ENCODE data around the gene SMIM21. TPM values are rescaled to one million over a fixed set of nuclear protein-coding genes. Genes with fewer than 3 reads are reported as not detected.

Gene SMIM21
- polyA plus RNA-seq, 3 donors from 2014 or later, result not detected

DNA sequence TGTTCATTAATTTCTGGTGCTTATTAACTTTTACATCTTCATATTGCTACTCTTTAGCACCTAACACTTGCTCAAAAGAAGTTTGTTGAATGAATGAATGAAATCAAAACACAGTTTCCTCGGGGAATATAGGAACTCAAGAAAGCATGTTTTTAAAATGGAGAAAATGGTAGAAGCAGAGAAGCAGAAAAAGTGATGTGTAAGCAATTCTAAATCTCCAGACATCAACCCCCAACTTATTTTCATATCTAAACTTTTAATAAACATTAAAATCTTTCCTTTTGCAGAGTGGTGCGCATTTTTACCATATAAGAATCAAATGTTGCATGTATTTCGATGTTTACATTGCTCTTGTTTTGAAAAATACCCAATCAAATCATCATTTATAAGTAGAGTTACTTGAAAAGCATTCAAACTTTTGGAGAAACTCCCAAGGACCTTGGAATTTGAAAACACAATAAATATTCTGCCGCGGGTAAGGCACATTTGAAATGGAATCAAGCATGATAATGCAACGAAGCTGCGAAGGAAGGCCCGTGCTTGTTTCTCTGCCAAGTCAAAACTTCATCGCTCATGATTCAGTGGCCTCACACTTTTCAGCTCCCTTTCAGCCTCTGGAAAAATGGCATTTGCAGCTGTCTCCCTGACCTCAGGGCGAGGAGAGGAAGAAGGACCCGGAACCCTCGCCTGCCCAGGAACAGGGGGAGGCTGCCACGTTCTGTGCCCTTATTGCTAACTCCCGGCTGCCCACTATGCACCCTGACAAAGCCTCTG lies 26.7 kb upstream of the SMIM21 start:
- Mint-ChIP-seq H3K4me3 (no peak overlapping the region), H3K27ac (no peak overlapping the region), H3K27me3 (ENCODE audit: low read depth in 3 of 3) (peaks cover 12 to 21% (median 17%) of the 10 kb centered on the region in 3 donors), H3K9me3 (peaks cover 0 to 4% (median 1%) of the 10 kb centered on the region in 6 donors), H3K36me3 (peaks cover 0 to 9% (median 3%) of the 10 kb centered on the region in 3 donors), H3K4me1 (peaks cover 11 to 13% of the 10 kb centered on the region in 2 donors)
- DNase-seq, result no peak

GRCh38 chr18:75450906-75451305 lies 23.4 kb upstream of the SMIM21 start:
- Mint-ChIP-seq H3K4me1 (peaks cover 4 to 7% of the 10 kb centered on the region in 2 donors), H3K27ac (no peak overlapping the region), H3K36me3 (peaks cover 0 to 5% (median 4%) of the 10 kb centered on the region in 3 donors), H3K9me3 (peaks cover 0 to 5% (median 0%) of the 10 kb centered on the region in 6 donors), H3K4me3 (no peak overlapping the region), H3K27me3 (ENCODE audit: low read depth in 3 of 3) (peaks cover 7 to 17% (median 10%) of the 10 kb centered on the region in 3 donors)
- no peak for DNase-seq

GRCh38 chr18:75441896-75442295 lies 14.4 kb upstream of the SMIM21 start:
- Mint-ChIP-seq H3K9me3 (peaks cover 0 to 1% (median 0%) of the 10 kb centered on the region in 6 donors), H3K4me3 (no peak overlapping the region), H3K4me1 (peaks cover 3 to 6% of the 10 kb centered on the region in 2 donors), H3K27ac (no peak overlapping the region), H3K27me3 (ENCODE audit: low read depth in 3 of 3) (peaks cover 4 to 7% (median 6%) of the 10 kb centered on the region in 3 donors), H3K36me3 (no peaks in the 10 kb centered on the region)
- no peak for DNase-seq

- Mint-ChIP-seq H3K27me3 (ENCODE audit: low read depth in 3 of 3) (peaks cover 0 to 7% (median 6%) of the 10 kb centered on the region in 3 donors), H3K4me1 (peaks cover 3 to 6% of the 10 kb centered on the region in 2 donors), H3K9me3 (no peaks in the 10 kb centered on the region), H3K27ac (no peak overlapping the region), H3K4me3 (no peak overlapping the region), H3K36me3 (no peaks in the 10 kb centered on the region)
- DNase-seq, result no peak
These were observed 11.8 kb upstream of the SMIM21 start for GRCh38 chr18:75439348-75439747.

DNA sequence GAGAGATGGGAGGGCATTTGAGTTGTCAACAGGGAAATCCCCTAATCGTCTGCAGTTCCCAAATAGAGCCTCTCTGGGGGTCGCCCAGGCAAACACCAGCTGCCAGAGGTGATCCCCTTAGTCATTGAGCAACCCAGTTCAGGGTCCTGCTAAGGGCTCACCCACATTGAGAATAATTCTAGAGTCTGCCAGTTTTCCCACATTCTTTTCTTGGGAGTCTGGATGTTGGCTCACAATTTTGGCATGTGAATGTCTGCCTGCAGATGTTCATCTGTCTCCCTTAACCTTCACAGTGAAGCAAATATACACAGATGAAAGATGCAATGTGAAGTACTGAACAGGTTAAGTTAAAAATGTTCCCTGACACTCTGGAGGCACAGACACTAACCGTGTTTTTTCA lies 11.4 kb upstream of the SMIM21 start:
- no peak overlapping the region for H3K27ac Mint-ChIP-seq
- no peak overlapping the region for H3K4me3 Mint-ChIP-seq
- no peaks in the 10 kb centered on the region for H3K36me3 Mint-ChIP-seq
- H3K9me3 Mint-ChIP-seq, result no peaks in the 10 kb centered on the region
- peaks cover 0 to 9% (median 6%) of the 10 kb centered on the region in 3 donors for H3K27me3 Mint-ChIP-seq (ENCODE audit: low read depth in 3 of 3)
- H3K4me1 Mint-ChIP-seq, result peaks cover 1 to 2% of the 10 kb centered on the region in 2 donors
- no peak for DNase-seq

DNA sequence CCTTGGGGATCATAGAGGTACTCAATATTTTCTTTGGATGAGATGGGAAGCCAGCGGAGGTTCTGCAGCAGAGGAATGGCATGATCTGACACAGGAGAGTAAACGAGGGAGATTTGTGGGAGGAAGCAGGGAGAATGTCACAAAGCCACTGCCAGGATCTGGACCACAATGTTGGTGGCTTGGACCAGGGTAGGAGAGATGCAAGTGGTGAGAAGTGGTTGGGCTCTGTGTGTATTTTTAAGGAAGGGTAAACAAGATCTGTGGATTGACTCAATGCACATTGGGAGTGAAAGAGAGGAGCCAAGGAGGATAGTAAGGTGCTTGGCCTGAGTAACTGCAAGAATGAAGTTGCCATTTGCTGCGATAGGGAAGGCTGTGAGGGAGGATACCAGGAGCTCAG lies 10.5 kb upstream of the SMIM21 start:
- Mint-ChIP-seq H3K9me3 (no peaks in the 10 kb centered on the region), H3K27ac (no peak overlapping the region), H3K36me3 (no peaks in the 10 kb centered on the region), H3K4me1 (no peaks in the 10 kb centered on the region), H3K27me3 (ENCODE audit: low read depth in 3 of 3) (peaks cover 0 to 10% (median 6%) of the 10 kb centered on the region in 3 donors), H3K4me3 (no peak overlapping the region)
- no peak for DNase-seq

- Mint-ChIP-seq H3K4me3 (no peak overlapping the region), H3K36me3 (no peaks in the 10 kb centered on the region), H3K9me3 (peaks cover 0 to 2% (median 0%) of the 10 kb centered on the region in 6 donors), H3K4me1 (no peaks in the 10 kb centered on the region), H3K27me3 (ENCODE audit: low read depth in 3 of 3) (peaks cover 3 to 12% (median 7%) of the 10 kb centered on the region in 3 donors), H3K27ac (no peak overlapping the region)
- DNase-seq, result no peak
These were observed 5.6 kb upstream of the SMIM21 start for GRCh38 chr18:75433098-75433497.

DNA sequence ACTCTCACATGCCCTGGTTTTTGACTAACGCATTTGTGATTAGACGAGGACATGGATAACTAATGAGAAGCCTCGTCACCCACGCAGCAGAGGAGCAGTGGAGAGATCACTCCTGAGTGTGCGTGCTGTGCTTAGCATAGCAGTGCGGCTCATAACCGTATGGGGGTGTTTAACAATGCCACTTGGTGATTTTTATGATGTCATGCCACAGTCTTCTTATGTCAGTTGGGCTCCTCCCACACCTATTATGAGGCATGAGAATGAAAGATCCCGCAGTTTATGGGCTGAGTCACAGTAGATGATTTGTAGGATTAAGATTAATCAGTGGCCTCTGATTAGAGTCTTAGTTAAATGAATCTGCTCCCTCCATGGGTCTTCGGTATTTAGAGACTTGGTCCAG lies 2.5 kb upstream of the SMIM21 start:
- DNase-seq, result no peak
- H3K9me3 Mint-ChIP-seq, result peaks cover 0 to 2% (median 0%) of the 10 kb centered on the region in 6 donors
- no peaks in the 10 kb centered on the region for H3K36me3 Mint-ChIP-seq
- H3K27me3 Mint-ChIP-seq (ENCODE audit: low read depth in 3 of 3), result peaks cover 5 to 12% (median 7%) of the 10 kb centered on the region in 3 donors
- H3K4me3 Mint-ChIP-seq, result no peak overlapping the region
- no peak overlapping the region for H3K27ac Mint-ChIP-seq
- no peaks in the 10 kb centered on the region for H3K4me1 Mint-ChIP-seq

DNA sequence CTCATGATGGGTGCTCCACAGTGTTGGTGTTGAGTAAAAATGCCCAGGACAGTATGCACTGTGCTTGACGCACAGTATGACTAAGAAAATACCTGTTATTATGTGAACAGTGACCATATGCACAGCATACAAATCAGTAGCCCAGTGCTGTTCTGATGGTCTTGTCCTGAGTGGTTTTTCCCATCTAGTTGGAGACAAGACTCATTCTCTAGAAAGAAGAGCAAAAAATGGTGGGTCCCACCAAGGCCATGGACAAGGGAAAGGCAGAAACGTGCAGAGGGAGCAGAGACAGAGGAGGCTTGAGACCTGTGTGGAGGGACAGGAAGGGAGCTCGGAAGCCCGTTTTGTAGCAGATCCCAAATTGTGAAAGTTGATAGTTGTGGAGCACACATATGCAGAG lies 987 bp upstream of the SMIM21 start:
- DNase-seq, result no peak
- Mint-ChIP-seq H3K4me1 (no peaks in the 10 kb centered on the region), H3K4me3 (no peak overlapping the region)

DNA sequence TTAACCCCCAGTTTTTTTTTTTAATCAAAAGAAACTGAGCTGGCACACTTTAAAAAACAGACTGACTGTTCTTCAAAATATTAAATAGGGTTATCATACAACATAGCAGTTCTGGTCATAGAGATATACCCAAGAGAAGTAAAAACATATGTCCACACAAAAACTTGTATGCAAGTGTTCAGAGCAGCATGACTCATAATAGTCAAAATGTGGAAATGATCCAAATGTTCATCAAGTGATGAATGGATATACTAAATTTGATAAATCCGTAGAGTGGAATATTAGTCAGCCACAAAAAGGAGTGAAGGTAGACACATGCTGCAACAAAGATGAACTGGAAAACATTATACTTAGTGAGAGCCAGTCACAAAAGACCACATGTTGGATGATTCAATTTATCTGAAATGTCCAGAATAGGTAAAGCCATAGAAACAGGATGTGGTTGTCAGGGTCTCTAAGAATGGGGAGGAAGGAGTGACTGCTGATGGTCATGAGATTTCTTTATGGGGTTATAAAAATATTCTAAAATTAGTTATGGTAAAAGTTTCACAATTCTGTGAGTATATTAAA lies 5.1 kb downstream of the SMIM21 start:
- Mint-ChIP-seq H3K9me3 (peaks cover 0 to 9% (median 0%) of the 10 kb centered on the region in 6 donors), H3K27me3 (ENCODE audit: low read depth in 3 of 3) (peaks cover 0 to 5% (median 2%) of the 10 kb centered on the region in 3 donors), H3K27ac (no peak overlapping the region), H3K36me3 (no peaks in the 10 kb centered on the region), H3K4me1 (peaks cover 0 to 9% of the 10 kb centered on the region in 2 donors), H3K4me3 (no peak overlapping the region)
- DNase-seq, result no peak

More for the DNA sequence above, 987 bp upstream of the SMIM21 start:
- Mint-ChIP-seq H3K27ac (no peak overlapping the region), H3K36me3 (no peaks in the 10 kb centered on the region), H3K27me3 (ENCODE audit: low read depth in 3 of 3) (peaks cover 4 to 7% (median 5%) of the 10 kb centered on the region in 3 donors), H3K9me3 (peaks cover 0 to 2% (median 0%) of the 10 kb centered on the region in 6 donors)

GRCh38 chr18:75421656-75422055 lies 5.8 kb downstream of the SMIM21 start:
- no peak for DNase-seq
- Mint-ChIP-seq H3K36me3 (no peaks in the 10 kb centered on the region), H3K27ac (no peak overlapping the region), H3K9me3 (peaks cover 0 to 9% (median 0%) of the 10 kb centered on the region in 6 donors), H3K4me3 (no peak overlapping the region), H3K4me1 (peaks cover 0 to 9% of the 10 kb centered on the region in 2 donors), H3K27me3 (ENCODE audit: low read depth in 3 of 3) (peaks cover 0 to 3% (median 2%) of the 10 kb centered on the region in 3 donors)

DNA sequence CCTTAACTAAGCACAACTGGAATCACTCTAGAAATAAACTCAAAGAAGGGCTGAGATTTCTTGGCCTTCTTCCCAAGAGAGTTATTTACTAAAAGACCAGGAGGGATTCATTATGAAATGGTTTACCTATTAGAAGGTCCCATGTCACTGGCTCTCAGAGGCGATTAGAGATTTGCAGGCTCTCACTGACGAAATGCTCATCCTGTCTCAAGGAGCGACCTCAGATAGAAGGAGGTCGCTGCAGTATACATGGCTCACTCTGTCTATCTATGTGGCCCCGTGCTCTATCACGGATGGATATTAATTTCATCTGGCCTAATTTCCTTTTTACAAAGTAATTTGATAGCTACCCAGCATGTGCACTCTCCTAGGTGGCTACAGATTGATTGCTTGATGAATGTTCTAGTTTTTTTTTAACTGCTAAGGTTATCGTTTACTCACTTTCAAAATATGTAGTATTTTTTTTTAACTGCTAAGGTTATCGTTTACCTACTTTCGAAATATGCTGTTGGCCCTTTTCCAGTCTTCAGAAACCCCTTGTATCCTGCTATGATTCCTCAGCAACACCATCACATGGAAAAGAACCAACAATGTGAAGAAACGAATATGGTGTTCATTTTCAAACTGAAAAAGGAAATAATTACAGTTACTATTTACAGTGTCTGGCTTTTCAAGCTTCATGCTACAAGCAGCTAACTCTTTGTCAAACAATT lies 9.1 kb downstream of the SMIM21 start:
- Mint-ChIP-seq H3K27me3 (ENCODE audit: low read depth in 3 of 3) (peaks cover 0 to 7% (median 2%) of the 10 kb centered on the region in 3 donors), H3K9me3 (peaks cover 0 to 9% (median 0%) of the 10 kb centered on the region in 6 donors), H3K27ac (no peak overlapping the region), H3K4me1 (peaks cover 0 to 9% of the 10 kb centered on the region in 2 donors), H3K36me3 (no peaks in the 10 kb centered on the region), H3K4me3 (no peak overlapping the region)
- no peak for DNase-seq

- Mint-ChIP-seq H3K4me1 (no peaks in the 10 kb centered on the region), H3K27me3 (ENCODE audit: low read depth in 3 of 3) (peaks cover 0 to 5% (median 2%) of the 10 kb centered on the region in 3 donors), H3K9me3 (peaks cover 0 to 2% (median 0%) of the 10 kb centered on the region in 6 donors), H3K4me3 (no peak overlapping the region), H3K27ac (no peak overlapping the region), H3K36me3 (no peaks in the 10 kb centered on the region)
- no peak for DNase-seq
These were observed 16.9 kb downstream of the SMIM21 start for GRCh38 chr18:75410611-75411010.

- peaks cover 0 to 2% (median 0%) of the 10 kb centered on the region in 6 donors for H3K9me3 Mint-ChIP-seq
- H3K36me3 Mint-ChIP-seq, result no peaks in the 10 kb centered on the region
These were observed 17.7 kb downstream of the SMIM21 start for GRCh38 chr18:75409806-75410205.

More at GRCh38 chr18:75409806-75410205, 17.7 kb downstream of the SMIM21 start:
- H3K27me3 Mint-ChIP-seq (ENCODE audit: low read depth in 3 of 3), result peaks cover 0 to 5% (median 0%) of the 10 kb centered on the region in 3 donors
- DNase-seq, result no peak
- H3K27ac Mint-ChIP-seq, result no peak overlapping the region
- H3K4me1 Mint-ChIP-seq, result no peaks in the 10 kb centered on the region
- H3K4me3 Mint-ChIP-seq, result no peak overlapping the region

All from immature natural killer cell (primary cell).